Measurements from ENCODE around the gene PGM5. TPM values are rescaled to one million over a fixed set of nuclear protein-coding genes. Genes with fewer than 3 reads are reported as not detected.
"Not testable (repeated sequence)": the region's sequence is repeated elsewhere in the genome, so short reads cannot be mapped to it uniquely, and the experiment has no call there.

The PGM5 gene
- total and polyA plus RNA-seq, 2 donors from 2014 or later: 16.3 to 53.1 TPM

DNA sequence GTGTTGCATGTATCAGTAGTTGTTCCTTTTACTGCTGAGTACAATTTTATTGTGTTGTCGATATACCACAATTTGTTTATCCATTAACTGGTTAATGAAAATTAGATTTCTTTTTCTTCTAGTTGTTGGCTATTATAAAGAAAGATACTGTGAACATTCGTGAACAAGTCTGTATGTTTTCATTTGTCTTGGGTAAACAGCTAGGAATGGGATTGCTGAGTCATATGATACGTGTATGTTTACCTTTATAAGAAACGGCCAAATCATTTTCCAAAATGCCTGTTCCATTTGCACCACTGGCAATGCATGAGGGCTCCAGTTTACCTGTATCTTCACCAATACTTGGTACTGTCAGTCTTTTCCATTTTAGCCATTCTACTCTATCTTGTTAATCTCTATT lies 33.1 kb downstream of the PGM5 start:
- H3K36me3 ChIP-seq (ENCODE audit: control insufficient read depth in 2 of 3, insufficient read depth in 3 of 3, low read length in 3 of 3); DNase-seq; intact Hi-C loops (cut with DNase I); H3K9me3 ChIP-seq (ENCODE audit: control insufficient read depth in 2 of 3, insufficient read depth in 1 of 3, low read length in 3 of 3); H3K9ac ChIP-seq (ENCODE audit: low read length in 3 of 3); H3K27me3 ChIP-seq (ENCODE audit: control insufficient read depth, insufficient read depth, low read length); FAIRE-seq; H3K4me3 ChIP-seq (ENCODE audit: low read length in 3 of 3); H3K27ac ChIP-seq (ENCODE audit: low read depth in 2 of 2, low read length in 2 of 2); H3K4me1 ChIP-seq (ENCODE audit: control insufficient read depth in 2 of 3, insufficient read depth in 2 of 3, low read depth in 1 of 3, low read length in 3 of 3): not testable (repeated sequence)

DNA sequence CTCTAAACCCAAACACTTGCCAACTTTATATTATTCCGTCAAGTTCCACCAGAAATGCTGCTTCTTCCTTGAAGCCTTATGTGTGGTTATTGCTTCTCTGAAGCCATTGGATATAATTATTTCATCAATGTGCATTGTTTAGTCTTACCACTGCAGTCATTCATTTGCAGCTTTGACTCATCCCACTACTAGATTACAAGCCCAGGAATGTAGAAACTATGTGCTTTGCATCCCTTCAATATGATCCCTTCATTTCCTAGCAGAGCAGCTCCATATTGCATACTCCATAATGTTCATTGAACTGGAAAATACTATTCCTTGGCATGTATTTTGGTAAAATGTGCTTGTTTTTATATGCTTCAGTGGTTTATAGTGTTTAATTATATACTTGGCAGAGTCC lies 34.3 kb downstream of the PGM5 start:
- H3K4me3 ChIP-seq (ENCODE audit: low read length in 3 of 3); H3K9ac ChIP-seq (ENCODE audit: low read length in 3 of 3); H3K27me3 ChIP-seq (ENCODE audit: control insufficient read depth, insufficient read depth, low read length); DNase-seq; intact Hi-C loops (cut with DNase I); H3K27ac ChIP-seq (ENCODE audit: low read depth in 2 of 2, low read length in 2 of 2); H3K9me3 ChIP-seq (ENCODE audit: control insufficient read depth in 2 of 3, insufficient read depth in 1 of 3, low read length in 3 of 3); H3K36me3 ChIP-seq (ENCODE audit: control insufficient read depth in 2 of 3, insufficient read depth in 3 of 3, low read length in 3 of 3); FAIRE-seq; H3K4me1 ChIP-seq (ENCODE audit: control insufficient read depth in 2 of 3, insufficient read depth in 2 of 3, low read depth in 1 of 3, low read length in 3 of 3): not testable (repeated sequence)

DNA sequence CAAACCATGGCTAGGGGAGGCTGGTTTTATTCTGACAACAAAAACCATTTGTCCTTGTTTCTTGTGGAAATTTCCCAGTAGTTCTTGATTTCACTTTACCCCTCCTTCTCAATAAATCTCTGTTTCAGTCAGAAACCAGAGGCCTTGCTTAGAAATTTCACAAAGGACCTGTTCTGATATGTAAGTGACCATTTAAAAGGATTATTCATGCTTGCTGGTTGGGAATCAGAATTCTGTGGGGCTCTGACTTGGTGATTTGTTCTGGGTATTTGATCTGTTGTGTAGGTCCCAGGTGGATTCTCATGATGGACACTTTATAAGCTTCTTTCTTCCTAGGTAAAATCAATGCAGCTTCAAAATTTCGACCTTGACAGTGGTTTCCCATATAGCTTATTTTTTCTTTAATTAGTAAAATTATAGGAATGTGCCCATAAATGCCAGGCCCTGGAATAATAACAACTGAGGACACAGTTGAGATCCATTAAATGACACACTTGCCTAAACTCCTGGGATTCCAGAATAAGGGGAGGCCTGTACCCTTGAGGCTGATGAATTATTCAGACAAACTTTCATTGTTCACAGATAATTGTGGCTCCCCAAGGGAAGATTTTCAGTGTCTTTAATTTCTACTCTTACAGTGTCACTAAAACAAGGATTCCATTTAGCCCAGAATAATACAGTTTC lies 40.1 kb downstream of the PGM5 start:
- H3K4me1 ChIP-seq (ENCODE audit: control insufficient read depth in 2 of 3, insufficient read depth in 2 of 3, low read depth in 1 of 3, low read length in 3 of 3); H3K9me3 ChIP-seq (ENCODE audit: control insufficient read depth in 2 of 3, insufficient read depth in 1 of 3, low read length in 3 of 3); H3K27me3 ChIP-seq (ENCODE audit: control insufficient read depth, insufficient read depth, low read length); H3K27ac ChIP-seq (ENCODE audit: low read depth in 2 of 2, low read length in 2 of 2); DNase-seq; H3K4me3 ChIP-seq (ENCODE audit: low read length in 3 of 3); intact Hi-C loops (cut with DNase I); FAIRE-seq; H3K36me3 ChIP-seq (ENCODE audit: control insufficient read depth in 2 of 3, insufficient read depth in 3 of 3, low read length in 3 of 3); H3K9ac ChIP-seq (ENCODE audit: low read length in 3 of 3): not testable (repeated sequence)

DNA sequence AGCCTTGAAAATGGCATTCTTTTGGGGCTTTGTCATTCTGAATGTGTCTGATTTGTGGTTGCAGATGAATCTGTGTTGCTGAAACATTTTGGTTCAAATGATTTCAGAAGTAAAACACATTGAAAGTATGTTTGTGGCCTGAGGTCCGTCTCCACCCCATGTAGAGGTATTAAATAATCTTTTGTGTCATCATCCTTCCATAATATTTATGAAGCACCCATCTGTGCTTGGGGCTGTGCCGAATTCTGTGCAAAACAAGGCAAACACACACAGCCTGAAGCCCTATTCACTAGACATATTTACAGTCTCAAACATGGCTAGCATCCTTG lies 40.6 kb downstream of the PGM5 start:
- FAIRE-seq; H3K4me1 ChIP-seq (ENCODE audit: control insufficient read depth in 2 of 3, insufficient read depth in 2 of 3, low read depth in 1 of 3, low read length in 3 of 3); DNase-seq; H3K27me3 ChIP-seq (ENCODE audit: control insufficient read depth, insufficient read depth, low read length); H3K9me3 ChIP-seq (ENCODE audit: control insufficient read depth in 2 of 3, insufficient read depth in 1 of 3, low read length in 3 of 3); H3K9ac ChIP-seq (ENCODE audit: low read length in 3 of 3); H3K36me3 ChIP-seq (ENCODE audit: control insufficient read depth in 2 of 3, insufficient read depth in 3 of 3, low read length in 3 of 3); H3K4me3 ChIP-seq (ENCODE audit: low read length in 3 of 3); H3K27ac ChIP-seq (ENCODE audit: low read depth in 2 of 2, low read length in 2 of 2); intact Hi-C loops (cut with DNase I): not testable (repeated sequence)

DNA sequence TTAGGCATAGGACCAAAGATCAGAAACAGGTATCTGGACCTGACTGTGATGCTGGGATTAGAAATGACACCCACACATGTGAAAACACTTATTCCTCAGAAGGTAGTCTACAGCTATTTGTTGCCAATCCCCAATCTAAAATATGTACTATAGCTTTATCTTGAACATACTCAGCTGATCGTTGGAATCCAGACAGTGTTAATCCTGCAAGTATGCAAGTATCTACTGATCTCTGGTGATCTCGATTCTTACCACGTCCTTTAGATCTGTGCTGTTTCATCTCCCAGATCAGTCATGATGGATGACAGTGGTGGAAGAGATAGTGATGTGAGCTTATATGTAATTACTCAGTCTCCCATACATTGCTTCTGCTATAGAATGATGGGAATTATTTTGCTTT lies 41.4 kb downstream of the PGM5 start:
- DNase-seq; H3K27ac ChIP-seq (ENCODE audit: low read depth in 2 of 2, low read length in 2 of 2); H3K36me3 ChIP-seq (ENCODE audit: control insufficient read depth in 2 of 3, insufficient read depth in 3 of 3, low read length in 3 of 3); H3K4me1 ChIP-seq (ENCODE audit: control insufficient read depth in 2 of 3, insufficient read depth in 2 of 3, low read depth in 1 of 3, low read length in 3 of 3); FAIRE-seq; H3K9me3 ChIP-seq (ENCODE audit: control insufficient read depth in 2 of 3, insufficient read depth in 1 of 3, low read length in 3 of 3); H3K9ac ChIP-seq (ENCODE audit: low read length in 3 of 3); H3K27me3 ChIP-seq (ENCODE audit: control insufficient read depth, insufficient read depth, low read length); intact Hi-C loops (cut with DNase I); H3K4me3 ChIP-seq (ENCODE audit: low read length in 3 of 3): not testable (repeated sequence)

DNA sequence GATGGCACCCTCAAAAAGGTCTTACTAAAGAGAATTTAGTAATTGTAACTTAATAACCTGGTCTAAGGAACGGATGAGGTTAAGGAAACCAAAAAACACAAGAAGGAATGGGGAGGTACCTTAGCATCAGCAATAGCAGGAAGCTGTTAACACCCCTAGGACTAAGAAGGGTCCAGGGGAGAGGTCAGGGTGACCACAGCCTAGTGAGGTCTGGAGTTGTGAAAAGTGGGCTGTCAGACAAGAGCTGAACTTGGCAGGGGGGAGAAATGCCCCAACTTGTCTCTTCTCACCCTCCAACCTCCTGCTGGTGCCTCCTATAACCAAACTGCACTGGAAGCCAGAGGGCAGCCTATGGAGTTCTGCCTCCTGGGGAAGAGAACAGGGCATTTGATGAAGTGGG lies 41.9 kb downstream of the PGM5 start:
- H3K27me3 ChIP-seq (ENCODE audit: control insufficient read depth, insufficient read depth, low read length); FAIRE-seq; H3K36me3 ChIP-seq (ENCODE audit: control insufficient read depth in 2 of 3, insufficient read depth in 3 of 3, low read length in 3 of 3); H3K9ac ChIP-seq (ENCODE audit: low read length in 3 of 3); H3K4me3 ChIP-seq (ENCODE audit: low read length in 3 of 3); DNase-seq; H3K27ac ChIP-seq (ENCODE audit: low read depth in 2 of 2, low read length in 2 of 2); H3K9me3 ChIP-seq (ENCODE audit: control insufficient read depth in 2 of 3, insufficient read depth in 1 of 3, low read length in 3 of 3); intact Hi-C loops (cut with DNase I); H3K4me1 ChIP-seq (ENCODE audit: control insufficient read depth in 2 of 3, insufficient read depth in 2 of 3, low read depth in 1 of 3, low read length in 3 of 3): not testable (repeated sequence)

DNA sequence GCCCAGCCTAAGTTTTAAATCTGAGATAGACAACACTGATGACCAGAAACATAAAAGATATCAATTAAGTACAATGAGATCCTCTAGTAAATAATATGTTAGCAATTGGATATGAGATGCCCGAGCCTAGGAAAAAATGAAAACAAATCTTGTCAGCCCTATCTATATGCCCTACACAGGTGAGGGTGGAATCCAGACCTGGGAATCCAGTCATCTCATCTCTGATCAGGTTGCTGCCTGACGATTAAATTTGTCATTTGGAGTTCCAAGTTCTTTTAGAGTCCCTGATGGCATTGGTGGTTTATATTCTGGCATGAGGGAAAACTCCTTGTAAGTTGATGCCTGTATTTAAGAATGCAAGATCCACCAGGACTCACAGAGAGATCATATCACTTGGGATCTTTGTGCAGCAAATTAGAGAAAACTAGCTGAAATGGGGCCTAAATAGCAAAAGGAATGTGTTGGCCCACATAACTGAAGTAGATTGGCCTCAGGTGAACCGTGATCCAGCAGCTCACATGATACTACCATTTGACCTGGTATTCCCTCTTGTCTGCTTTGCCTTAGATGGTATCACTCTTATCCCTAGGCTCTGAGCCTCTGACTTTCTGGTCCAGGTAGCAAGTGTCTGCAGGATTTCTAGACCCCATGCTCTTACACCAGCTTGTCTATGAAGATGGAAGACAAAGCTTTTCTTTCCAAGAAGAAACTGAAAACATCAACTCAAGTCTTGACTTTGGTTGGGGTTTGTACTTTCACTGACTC lies 48.2 kb downstream of the PGM5 start:
- H3K27me3 ChIP-seq (ENCODE audit: control insufficient read depth, insufficient read depth, low read length); FAIRE-seq; H3K9ac ChIP-seq (ENCODE audit: low read length in 3 of 3); DNase-seq; H3K36me3 ChIP-seq (ENCODE audit: control insufficient read depth in 2 of 3, insufficient read depth in 3 of 3, low read length in 3 of 3); H3K9me3 ChIP-seq (ENCODE audit: control insufficient read depth in 2 of 3, insufficient read depth in 1 of 3, low read length in 3 of 3); H3K4me1 ChIP-seq (ENCODE audit: control insufficient read depth in 2 of 3, insufficient read depth in 2 of 3, low read depth in 1 of 3, low read length in 3 of 3); intact Hi-C loops (cut with DNase I); H3K4me3 ChIP-seq (ENCODE audit: low read length in 3 of 3); H3K27ac ChIP-seq (ENCODE audit: low read depth in 2 of 2, low read length in 2 of 2): not testable (repeated sequence)

DNA sequence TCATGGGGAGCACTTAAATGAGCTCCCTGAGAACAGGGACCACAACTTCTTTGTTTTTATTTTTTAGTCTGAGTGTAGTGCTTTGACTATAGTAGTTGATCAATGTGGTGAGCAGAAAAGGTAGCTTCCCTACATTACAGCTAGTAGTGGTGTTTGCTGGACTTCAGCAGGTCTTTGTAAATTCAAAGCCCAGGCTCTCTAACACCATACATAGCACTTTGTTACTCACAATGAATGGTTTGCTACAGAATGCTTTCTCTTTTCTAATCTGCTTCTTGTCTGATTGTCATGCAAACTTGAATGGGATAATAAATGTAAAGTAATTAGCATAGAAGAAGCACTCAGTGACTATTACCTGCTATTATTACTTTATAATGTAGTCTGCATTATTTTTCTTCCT lies 55.5 kb downstream of the PGM5 start:
- FAIRE-seq; H3K36me3 ChIP-seq (ENCODE audit: control insufficient read depth in 2 of 3, insufficient read depth in 3 of 3, low read length in 3 of 3); intact Hi-C loops (cut with DNase I): not testable (repeated sequence)

More for the DNA sequence above, 55.5 kb downstream of the PGM5 start:
- not testable (repeated sequence) for H3K4me1 ChIP-seq (ENCODE audit: control insufficient read depth in 2 of 3, insufficient read depth in 2 of 3, low read depth in 1 of 3, low read length in 3 of 3); H3K4me3 ChIP-seq (ENCODE audit: low read length in 3 of 3); H3K27ac ChIP-seq (ENCODE audit: low read depth in 2 of 2, low read length in 2 of 2); H3K9ac ChIP-seq (ENCODE audit: low read length in 3 of 3); H3K9me3 ChIP-seq (ENCODE audit: control insufficient read depth in 2 of 3, insufficient read depth in 1 of 3, low read length in 3 of 3); H3K27me3 ChIP-seq (ENCODE audit: control insufficient read depth, insufficient read depth, low read length); DNase-seq

All from kidney (tissue), 11 donors.